GM18868 (cell line): Measurements from ENCODE around the gene MRPL1.

Experiments
- ATAC-seq: cut with Tn5 transposase; IDR thresholded peaks from one replicate; pipeline ENCODE4 v1.9.1; 2021; ENCODE audit warnings: mild to moderate bottlenecking, moderate library complexity; ENCODE audit not compliant: unreplicated experiment

Gene MRPL1

GRCh38 chr4:77862478-77863216, at the start of gene MRPL1:
Gene MRPL1, plus strand, starts transcription at chr4:77862830. Its CDS starts 19 bp downstream, at chr4:77862849.
- ATAC-seq = peak; percentile 85

GRCh38 chr4:77815636-77816035, 47.0 kb upstream of the MRPL1 start:
- no peak for ATAC-seq

GRCh38 chr4:77816546-77816945, 46.1 kb upstream of the MRPL1 start:
- ATAC-seq = no peak

- no peak for ATAC-seq
Observed at GRCh38 chr4:77817304-77818072, 45.1 kb upstream of the MRPL1 start.

- peak; percentile 11 for ATAC-seq
Observed at GRCh38 chr4:77818073-77818601, 44.5 kb upstream of the MRPL1 start.

- ATAC-seq = peak; percentile 30
Observed at GRCh38 chr4:77818602-77819403, 43.8 kb upstream of the MRPL1 start, which contains the start of gene CNOT6L. Gene CNOT6L, minus strand, starts transcription at chr4:77819368. Its CDS starts 60 bp downstream, at chr4:77819308.

GRCh38 chr4:77819404-77819842, 43.2 kb upstream of the MRPL1 start:
- peak; percentile 16 for ATAC-seq

GRCh38 chr4:77819843-77820648, 42.6 kb upstream of the MRPL1 start:
- ATAC-seq = peak; percentile 84

- no peak for ATAC-seq
Observed at GRCh38 chr4:77820649-77821561, 41.7 kb upstream of the MRPL1 start.

GRCh38 chr4:77821775-77822174, 40.9 kb upstream of the MRPL1 start:
- no peak for ATAC-seq

- no peak for ATAC-seq
Observed at GRCh38 chr4:77826275-77826674, 36.4 kb upstream of the MRPL1 start.

GRCh38 chr4:77827343-77827742, 35.3 kb upstream of the MRPL1 start:
- no peak for ATAC-seq

GRCh38 chr4:77833126-77833724, 29.4 kb upstream of the MRPL1 start:
- no peak for ATAC-seq

GRCh38 chr4:77834403-77834802, 28.2 kb upstream of the MRPL1 start:
- ATAC-seq = no peak

- ATAC-seq = no peak
Observed at GRCh38 chr4:77843628-77844027, 19.0 kb upstream of the MRPL1 start.

GRCh38 chr4:77844363-77844762, 18.3 kb upstream of the MRPL1 start:
- ATAC-seq = no peak

GRCh38 chr4:77845400-77845799, 17.2 kb upstream of the MRPL1 start:
- no peak for ATAC-seq

- no peak for ATAC-seq
Observed at GRCh38 chr4:77845929-77846328, 16.7 kb upstream of the MRPL1 start.

- no peak for ATAC-seq
Observed at GRCh38 chr4:77848508-77848907, 14.1 kb upstream of the MRPL1 start.
